GM19023 (cell line): ENCODE measurements around the gene SLC25A45.
A peak's percentile ranks its signal among the peaks of the same experiment; 100 is the strongest.
"Not testable (repeated sequence)": the region's sequence is repeated elsewhere in the genome, so short reads cannot be mapped to it uniquely, and the experiment has no call there.

Experiments
- ATAC-seq: cut with Tn5 transposase; IDR thresholded peaks from one replicate; pipeline ENCODE4 v1.9.1; 2021; ENCODE audit warnings: mild to moderate bottlenecking, moderate library complexity; ENCODE audit not compliant: unreplicated experiment

The SLC25A45 gene

GRCh38 chr11:65363770-65364169 is 18.7 kb downstream of the SLC25A45 start:
- ATAC-seq = no peak

- ATAC-seq = no peak
Measured at GRCh38 chr11:65362966-65363365, 19.5 kb downstream of the SLC25A45 start.

DNA sequence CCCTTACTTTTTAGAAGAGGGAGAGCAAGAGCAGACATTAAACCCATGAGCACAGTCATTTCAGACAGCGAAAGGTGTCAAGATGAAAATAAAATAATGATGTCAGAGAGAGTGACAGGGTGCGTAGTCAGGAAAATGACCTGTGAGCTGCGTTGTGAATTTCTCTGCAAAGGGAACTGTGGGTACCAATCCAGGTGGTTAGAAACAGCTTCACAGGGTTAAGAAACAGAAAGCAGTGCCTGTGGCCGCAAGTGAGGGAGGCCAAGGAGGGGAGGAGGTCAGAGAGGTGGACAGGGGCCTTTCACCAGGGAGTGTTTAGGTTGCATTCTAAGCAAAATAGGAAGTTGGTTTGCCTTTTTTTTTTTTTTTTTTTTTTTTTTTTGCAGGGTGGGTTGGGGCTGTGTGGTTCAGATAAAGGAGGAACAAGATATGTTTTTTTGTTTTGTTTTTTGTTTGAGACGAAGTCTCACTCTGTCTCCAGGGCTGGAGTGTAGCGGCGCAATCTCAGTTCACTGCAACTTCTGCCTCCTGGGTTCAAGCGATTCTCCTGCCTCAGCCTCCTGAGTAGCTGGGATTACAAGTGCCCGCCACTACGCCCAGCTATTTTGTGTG is 20.0 kb downstream of the SLC25A45 start:
- ATAC-seq = no peak

GRCh38 chr11:65357856-65358356 is 24.5 kb downstream of the SLC25A45 start:
- no peak for ATAC-seq

DNA sequence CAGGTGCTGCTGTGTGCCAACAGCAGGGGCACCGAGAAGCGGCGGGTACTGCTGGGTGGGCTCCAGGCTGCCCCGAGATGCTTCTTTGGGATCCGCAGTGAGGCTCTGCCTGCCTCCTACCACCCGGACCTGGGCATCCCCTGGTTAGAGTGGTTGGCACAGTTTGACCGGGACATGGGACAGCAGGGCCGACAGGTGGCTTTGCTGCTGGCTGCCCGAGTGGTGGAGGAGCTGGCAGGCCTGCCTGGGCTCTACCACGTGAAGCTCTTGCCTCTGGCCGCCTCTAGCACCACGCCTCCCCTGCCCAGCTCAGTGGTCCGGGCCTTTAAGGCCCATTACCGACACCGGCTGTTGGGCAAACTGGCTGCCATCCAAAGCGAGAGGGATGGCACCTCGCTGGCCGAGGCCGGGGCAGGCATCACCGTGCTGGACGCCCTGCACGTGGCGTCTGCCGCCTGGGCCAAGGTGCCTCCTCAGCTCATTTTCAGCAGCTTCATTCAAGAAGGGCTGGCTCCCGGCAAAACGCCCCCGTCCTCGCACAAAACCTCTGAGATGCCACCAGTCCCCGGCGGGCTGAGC is 26.0 kb downstream of the SLC25A45 start:
- ATAC-seq = no peak

GRCh38 chr11:65355776-65356393 is 26.6 kb downstream of the SLC25A45 start:
- no peak for ATAC-seq

DNA sequence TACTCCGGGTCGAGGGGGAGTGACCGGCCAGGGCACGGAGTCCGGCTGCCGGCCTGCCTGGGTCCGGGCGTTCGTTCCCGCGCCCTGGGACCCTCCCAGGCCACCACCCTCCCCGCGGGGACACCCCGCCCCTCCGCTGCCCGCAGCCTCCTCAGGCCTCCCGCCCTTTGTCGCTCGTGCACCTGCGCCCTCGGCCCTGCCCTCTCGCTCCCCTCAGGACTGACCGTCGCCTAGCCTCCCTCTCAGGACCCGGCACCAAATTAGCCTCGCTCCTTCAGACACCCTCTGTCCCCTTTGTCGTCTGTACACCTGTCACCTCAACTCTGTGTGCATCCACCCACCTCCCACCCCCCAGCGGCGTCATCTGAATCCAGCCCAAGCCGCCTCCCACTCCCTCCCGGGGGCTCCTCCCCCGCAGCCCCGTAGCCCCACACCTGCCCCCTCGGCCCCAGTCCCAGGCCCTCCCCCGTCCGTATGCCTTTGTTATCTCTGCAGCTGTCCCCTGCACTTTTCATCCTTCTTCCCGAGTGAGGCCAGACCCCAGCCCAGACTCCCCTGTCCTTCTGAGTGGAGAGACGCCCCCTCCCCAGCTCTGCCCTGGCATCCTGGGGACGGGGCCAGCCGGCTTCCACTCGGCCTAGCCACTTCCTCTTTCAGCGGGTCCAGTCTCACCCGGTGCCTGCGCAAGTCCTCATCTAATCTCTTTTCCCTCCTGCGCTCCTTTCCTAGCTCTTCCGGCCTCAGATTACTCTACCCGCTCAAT is 27.3 kb downstream of the SLC25A45 start:
- peak; percentile 34 for ATAC-seq

- peak; percentile 84 for ATAC-seq
Measured at GRCh38 chr11:65354265-65355012, 28.0 kb downstream of the SLC25A45 start, which contains the start of gene TIGD3. Gene TIGD3, plus strand, starts transcription at chr11:65354751. Its CDS starts 1,058 bp downstream, at chr11:65355809.

DNA sequence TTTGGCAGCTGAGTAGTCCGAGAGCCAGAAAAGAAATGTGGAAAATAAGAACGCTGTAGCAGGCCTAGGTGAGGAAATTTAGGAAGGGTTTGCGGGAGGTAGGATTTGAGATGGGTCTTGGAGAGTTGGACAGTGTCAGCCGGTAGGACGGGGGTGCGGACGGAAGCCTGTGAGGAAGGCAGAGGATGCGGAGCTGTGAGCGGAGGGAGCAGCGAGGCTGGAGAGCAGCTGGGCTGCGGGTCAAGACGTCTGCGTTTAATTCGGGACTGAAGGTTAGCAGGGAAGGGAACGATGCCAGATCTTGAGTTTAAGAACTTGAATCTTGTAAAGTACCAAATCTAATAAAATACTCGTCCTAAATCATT is 28.6 kb downstream of the SLC25A45 start:
- no peak for ATAC-seq

DNA sequence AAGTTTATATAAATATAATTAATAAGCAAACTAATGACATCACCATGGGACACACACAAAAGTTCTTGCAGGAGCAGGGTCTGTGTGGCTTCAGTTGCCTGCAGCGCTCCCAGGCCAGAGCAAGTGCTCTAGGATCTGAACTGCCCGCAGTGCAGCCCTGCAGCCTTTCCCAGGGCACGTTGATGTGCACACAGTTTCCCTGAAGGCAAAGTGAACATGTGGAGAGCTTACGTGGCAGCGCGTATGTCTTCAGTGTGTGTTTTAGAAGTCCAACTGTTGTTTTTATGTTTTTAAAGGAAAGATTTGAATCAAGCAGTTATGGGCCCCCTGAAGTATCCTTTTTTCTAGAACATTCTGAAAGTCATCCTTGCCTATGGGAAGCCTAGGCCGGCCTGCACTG is 29.1 kb downstream of the SLC25A45 start:
- no peak for ATAC-seq

DNA sequence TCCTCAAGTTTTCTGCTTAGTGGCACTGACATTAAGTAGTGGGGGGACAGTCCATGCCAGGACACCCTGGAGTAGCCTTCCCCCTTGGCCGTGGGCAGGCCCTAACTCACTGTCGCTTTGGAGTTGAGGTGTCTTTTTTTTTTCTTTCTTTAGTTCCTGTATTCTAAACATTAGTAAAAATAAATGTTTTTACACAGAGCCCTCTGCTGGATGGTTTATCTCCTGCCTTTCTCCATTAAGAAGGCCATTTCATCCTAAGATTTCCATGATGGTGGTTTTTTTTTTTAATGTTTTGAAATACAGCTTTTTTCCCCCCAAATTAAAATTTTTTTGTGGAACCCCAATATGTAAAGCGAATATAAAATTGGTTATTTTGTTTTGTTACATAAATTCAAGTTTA is 29.7 kb downstream of the SLC25A45 start:
- no peak for ATAC-seq

DNA sequence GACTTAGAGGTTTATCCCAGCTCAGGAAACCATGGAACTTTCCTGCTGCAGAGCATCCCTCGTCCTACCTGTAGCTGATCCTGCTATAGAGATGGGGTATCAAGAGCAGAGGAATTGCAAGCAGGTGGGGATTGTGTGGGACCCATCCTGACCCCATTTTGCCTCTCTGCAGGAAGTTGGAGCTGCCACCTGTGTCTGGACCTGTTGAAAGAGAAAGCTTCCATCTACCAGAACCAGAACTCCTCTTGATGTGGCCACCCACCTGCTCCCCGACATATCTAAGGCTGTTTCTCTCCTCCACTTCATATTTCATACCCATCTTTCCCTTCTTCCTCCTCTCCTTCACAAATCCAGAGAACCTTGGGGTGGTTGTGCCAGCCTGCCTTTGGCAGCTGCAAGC is 30.9 kb downstream of the SLC25A45 start:
- no peak for ATAC-seq

DNA sequence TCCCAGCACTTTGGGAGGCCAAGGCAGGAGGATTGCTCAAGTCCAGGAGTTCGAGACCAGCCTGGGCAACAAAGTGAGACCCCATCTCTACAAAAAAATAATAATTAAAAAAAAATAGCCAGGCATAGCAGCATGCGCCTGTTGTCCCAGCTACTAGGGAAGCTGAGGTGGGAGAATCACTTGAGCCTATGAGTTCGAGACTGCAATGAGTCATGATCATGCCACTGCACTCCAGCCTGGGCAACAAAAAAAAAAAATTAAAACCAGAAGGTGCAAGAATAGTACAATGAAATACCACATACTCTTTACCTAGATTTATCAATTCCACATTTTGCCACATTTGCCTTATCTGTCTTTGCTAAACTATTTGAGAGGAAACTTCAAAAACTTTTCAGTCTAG is 40.6 kb downstream of the SLC25A45 start:
- no peak for ATAC-seq

DNA sequence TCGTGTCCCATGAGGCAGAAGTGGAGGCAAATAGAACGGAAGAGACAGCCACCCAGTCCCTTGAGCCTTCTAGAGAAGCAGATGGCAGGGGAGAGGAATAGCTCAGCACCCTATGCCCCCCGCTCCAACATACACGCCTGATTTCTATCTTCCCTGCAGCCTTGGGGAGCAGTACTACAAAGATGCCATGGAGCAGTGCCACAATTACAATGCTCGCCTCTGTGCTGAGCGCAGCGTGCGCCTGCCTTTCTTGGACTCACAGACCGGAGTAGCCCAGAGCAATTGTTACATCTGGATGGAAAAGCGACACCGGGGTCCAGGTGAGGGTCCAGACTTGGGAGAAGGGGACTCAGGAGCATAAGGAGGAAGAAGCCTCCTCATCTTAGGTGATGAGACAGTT is 42.2 kb downstream of the SLC25A45 start:
- ATAC-seq = no peak

- no peak for ATAC-seq
Measured at GRCh38 chr11:65338676-65339075, 43.8 kb downstream of the SLC25A45 start.

- no peak for ATAC-seq
Measured at GRCh38 chr11:65334696-65335295, 47.6 kb downstream of the SLC25A45 start.

GRCh38 chr11:65332591-65332990 is 49.9 kb downstream of the SLC25A45 start:
- not testable (repeated sequence) for ATAC-seq

- ATAC-seq = no peak
Measured at GRCh38 chr11:65330544-65330943, 51.9 kb downstream of the SLC25A45 start.

GRCh38 chr11:65329944-65330403 is 52.5 kb downstream of the SLC25A45 start:
- no peak for ATAC-seq

DNA sequence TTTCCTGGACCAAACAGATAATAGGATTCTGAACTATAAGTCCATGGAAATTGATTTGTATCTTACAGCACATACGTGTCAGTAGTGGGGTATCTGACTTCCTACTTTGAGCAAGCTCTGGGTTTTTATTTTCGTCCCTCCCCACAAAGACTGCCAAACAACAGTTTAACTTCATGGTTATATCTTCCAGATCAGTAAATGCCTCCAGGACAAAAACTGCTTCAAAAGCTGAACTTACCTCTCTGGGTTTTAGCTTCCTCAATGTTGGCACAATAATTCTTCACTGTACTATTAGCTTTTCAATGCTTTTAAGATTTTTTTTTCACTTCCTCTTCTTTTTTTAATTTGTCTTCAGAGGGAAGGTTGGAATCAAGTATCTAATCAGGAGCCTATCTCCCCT is 53.0 kb downstream of the SLC25A45 start:
- ATAC-seq = no peak
